Omental fat pad (tissue), 4 donors: ENCODE results near the gene SLC25A21. TPM values are rescaled to one million over a fixed set of nuclear protein-coding genes. Genes with fewer than 3 reads are reported as not detected.

Experiments
- ATAC-seq: fragments of 150-250 bp; one replicate; pipeline ENCODE4 v1.9.1; 2016; ENCODE audit warnings: mild to moderate bottlenecking, moderate library complexity; ENCODE audit not compliant: low FRiP score
- DNase-seq: peaks from one replicate; pipeline ENCODE4 v3.0.0-alpha.2; 2019; ENCODE audit warnings: low spot score
- CTCF ChIP-seq, 3 donors: fragments of 450-650 bp; IDR thresholded peaks; one replicate each; pipeline ENCODE4 v1.5.1; 2016 to 2017; ENCODE audit warnings: antibody characterized with exemption in 3 of 3, mild to moderate bottlenecking in 3 of 3, moderate library complexity in 2 of 3
- total RNA-seq, 4 donors: library from RNA; depleted of rRNA; stranded (reverse); fragments of >200 nt; gene quantifications; one replicate each; pipeline ENCODE4 v1.1.0, GENCODE V29; 2016

SLC25A21 gene
- total RNA-seq, 4 donors from 2014 or later: 0.38 to 1.4 TPM; not detected in 2

GRCh38 chr14:37114002-37114401 lies 58.4 kb downstream of the SLC25A21 start:
- no peak for TF ChIP-seq CTCF (IDR thresholded peaks at IDR 0.05)
- DNase-seq: no peak
- ATAC-seq: no peak

GRCh38 chr14:37098132-37098531 lies 74.3 kb downstream of the SLC25A21 start:
- no peak for ATAC-seq
- DNase-seq: no peak
- no peak for TF ChIP-seq CTCF (IDR thresholded peaks at IDR 0.05)

GRCh38 chr14:37094502-37094901 lies 77.9 kb downstream of the SLC25A21 start:
- DNase-seq (no peak), ATAC-seq (no peak)
- TF ChIP-seq CTCF (IDR thresholded peaks at IDR 0.05): no peak

GRCh38 chr14:37093364-37093763 lies 79.0 kb downstream of the SLC25A21 start:
- no peak for DNase-seq
- no peak for ATAC-seq
- TF ChIP-seq CTCF (IDR thresholded peaks at IDR 0.05): no peak

- DNase-seq (no peak), ATAC-seq (no peak)
- no peak for TF ChIP-seq CTCF (IDR thresholded peaks at IDR 0.05)
These were observed 80.8 kb downstream of the SLC25A21 start for GRCh38 chr14:37091651-37092050.

- TF ChIP-seq CTCF (IDR thresholded peaks at IDR 0.05): no peak
- no peak for ATAC-seq
- no peak for DNase-seq
These were observed 82.4 kb downstream of the SLC25A21 start for GRCh38 chr14:37090026-37090425.

- no peak for DNase-seq
- ATAC-seq: no peak
- TF ChIP-seq CTCF (IDR thresholded peaks at IDR 0.05): no peak
These were observed 83.0 kb downstream of the SLC25A21 start for GRCh38 chr14:37089410-37089809.
